Measurements from ENCODE around the gene LIN54.
"Not testable (repeated sequence)": the region's sequence is repeated elsewhere in the genome, so short reads cannot be mapped to it uniquely, and the experiment has no call there.

Gene LIN54

DNA sequence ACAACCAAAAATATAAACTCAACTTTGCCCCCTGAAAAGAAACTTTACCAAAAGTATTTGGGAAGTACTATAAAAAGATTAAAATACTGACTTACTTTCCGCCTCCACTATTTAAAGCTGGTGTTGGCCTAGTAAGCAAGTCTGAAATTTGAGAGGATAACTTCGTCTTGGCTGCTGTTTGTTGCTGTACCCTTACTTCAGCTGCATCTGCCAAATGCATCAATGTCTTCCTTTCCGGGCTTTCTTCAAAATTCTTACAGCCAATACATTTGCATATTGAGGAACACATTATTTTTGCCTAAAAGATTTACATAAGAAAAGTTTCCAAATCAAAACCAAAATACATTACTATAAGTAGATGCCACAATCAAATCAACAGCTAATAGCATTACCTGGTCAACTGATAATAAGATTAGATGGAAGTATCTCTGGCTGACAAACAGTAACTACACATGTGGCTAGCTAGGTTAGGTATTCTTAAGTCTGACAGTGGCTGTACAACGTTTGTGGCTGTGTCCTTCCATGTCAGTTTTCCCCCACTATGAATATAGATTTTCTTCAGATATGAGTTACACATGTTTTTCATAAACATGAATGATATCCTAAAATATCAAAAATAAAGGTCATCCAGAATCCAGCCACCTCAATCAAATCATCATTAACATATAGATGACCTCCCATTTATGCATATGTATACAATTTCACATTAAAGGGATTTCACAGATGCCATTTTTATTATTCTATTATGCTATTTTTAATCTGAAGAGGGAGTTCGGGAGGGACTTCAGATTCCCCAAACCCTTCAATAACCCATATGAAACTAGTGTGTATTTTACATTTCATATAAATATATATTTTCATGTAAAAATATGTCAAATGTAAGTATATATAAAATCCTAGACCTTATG lies 79.5 kb downstream of the LIN54 start:
- DNase-seq = peak; percentile 1

- DNase-seq = no peak
These were observed 88.8 kb downstream of the LIN54 start for GRCh38 chr4:82921795-82922194.

DNA sequence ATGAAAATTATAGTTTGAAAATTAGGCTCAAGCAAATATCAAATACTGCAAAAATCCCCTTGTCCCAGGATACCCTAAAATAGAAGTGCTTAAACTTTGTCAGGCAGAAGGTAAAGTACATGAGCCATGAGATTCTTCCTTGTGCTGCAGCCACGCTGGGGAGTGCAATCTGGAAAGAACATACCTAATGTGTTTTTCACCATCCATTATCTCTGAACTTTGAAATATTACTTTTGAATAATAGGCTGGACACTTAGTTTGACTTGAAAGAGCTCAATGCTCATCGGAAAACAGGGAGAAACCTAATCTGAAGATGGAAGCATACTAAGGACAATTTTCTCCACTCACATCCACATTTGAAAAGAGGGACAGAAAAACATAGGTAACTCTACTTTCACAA lies 91.2 kb downstream of the LIN54 start:
- DNase-seq = no peak

DNA sequence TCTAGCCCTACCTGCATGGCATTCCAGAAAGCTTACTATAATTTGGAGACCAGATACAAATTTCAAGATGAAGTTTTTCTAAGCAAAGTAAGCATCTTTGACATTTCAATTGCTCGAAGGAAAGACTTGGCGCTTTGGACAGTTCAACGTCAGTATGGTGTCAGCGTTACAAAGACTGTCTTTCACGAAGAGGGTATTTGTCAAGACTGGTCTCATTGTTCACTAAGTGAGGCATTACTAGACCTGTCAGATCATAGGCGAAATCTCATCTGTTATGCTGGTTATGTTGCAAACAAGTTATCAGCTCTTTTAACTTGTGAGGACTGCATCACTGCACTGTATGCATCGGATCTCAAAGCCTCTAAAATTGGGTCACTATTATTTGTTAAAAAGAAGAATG lies 92.5 kb downstream of the LIN54 start:
- DNase-seq = no peak

GRCh38 chr4:82913968-82914367 lies 96.7 kb downstream of the LIN54 start:
- not testable (repeated sequence) for DNase-seq

DNA sequence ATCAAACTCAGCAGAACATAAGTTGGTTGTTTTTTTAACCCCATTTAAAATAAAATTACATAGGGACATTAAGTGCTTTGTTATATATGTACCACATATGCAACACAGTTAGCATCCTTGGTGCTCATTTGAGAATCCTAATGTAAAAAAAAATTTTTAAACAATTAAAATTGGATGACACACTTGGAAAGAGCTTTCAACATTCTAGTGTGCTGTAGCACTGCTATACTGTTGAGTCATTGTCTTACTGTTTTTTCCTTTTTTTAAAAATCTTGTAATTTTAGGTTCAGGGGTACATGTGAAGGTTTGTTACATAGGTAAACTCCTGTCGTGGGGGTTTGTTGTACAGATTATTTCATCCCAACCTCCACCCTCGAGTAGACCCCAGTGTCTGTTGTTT lies 97.3 kb downstream of the LIN54 start:
- DNase-seq = no peak

GRCh38 chr4:82909326-82909725 lies 101.3 kb downstream of the LIN54 start:
- DNase-seq = no peak

DNA sequence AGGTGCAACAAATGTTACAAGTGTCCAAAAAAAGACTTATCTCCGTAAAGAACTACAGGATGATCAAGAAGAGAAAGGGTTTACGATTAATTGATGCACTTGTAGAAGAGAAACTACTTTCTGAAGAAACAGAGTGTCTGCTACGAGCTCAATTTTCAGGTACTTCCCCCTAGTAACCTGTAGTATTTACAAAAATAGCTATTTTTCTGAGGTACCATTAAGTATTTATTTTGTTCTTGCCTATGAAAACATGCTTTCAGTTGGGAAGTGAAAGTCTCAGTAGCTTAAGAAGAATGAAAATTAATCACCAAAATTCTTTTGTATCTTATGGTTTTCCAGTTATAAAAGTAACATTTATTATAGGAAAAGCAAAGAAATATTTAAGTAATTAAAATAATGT lies 104.2 kb downstream of the LIN54 start:
- DNase-seq = no peak

- DNase-seq = peak; percentile 73
These were observed 105.4 kb downstream of the LIN54 start for GRCh38 chr4:82905205-82905604.

- DNase-seq = peak; percentile 41
These were observed 106.9 kb downstream of the LIN54 start for GRCh38 chr4:82903737-82904136.

- no peak for DNase-seq
These were observed 109.4 kb downstream of the LIN54 start for GRCh38 chr4:82901183-82901718.

GRCh38 chr4:82900411-82901182 lies 110.0 kb downstream of the LIN54 start, which contains the start of gene THAP9:
THAP9 (plus strand) TSS chr4:82900735; CDS start chr4:82900803, 68 bp downstream.
- peak; percentile 100 for DNase-seq

GRCh38 chr4:82900066-82900410 lies 110.6 kb downstream of the LIN54 start:
- no peak for DNase-seq

DNA sequence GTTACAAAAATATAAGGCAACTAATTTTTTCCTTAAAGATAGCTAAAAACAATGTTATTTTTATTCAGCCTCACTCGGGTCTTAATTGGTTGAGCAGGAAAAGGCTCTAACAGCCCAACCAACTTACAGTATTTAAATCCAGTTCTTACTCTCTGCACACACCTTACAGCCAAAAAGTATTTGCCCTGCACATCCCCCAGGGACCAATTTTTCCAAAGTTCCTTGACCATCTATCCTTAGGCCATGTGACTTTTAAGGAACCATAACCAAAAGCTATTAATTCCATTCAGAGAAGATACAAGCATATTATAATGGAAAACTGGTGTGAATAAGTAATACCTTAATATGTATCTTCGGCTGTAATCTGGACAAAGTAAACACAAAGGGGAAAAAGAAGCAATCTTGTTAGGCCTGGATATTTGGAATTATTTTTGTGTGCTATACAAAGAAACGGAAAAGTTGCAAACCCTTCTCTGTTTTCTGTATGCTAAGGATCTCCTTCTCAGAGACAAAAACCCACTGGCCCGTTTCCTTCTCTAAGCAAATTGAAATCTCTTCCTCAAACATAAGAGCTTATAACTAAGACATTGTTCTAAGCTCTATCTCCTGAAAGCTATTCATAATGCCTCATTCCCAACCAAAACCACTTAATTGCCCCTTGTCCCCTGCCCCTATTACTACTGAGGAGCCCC lies 111.1 kb downstream of the LIN54 start:
- DNase-seq = peak; percentile 31

- DNase-seq = peak; percentile 59
These were observed 112.0 kb downstream of the LIN54 start for GRCh38 chr4:82898322-82899243.

DNA sequence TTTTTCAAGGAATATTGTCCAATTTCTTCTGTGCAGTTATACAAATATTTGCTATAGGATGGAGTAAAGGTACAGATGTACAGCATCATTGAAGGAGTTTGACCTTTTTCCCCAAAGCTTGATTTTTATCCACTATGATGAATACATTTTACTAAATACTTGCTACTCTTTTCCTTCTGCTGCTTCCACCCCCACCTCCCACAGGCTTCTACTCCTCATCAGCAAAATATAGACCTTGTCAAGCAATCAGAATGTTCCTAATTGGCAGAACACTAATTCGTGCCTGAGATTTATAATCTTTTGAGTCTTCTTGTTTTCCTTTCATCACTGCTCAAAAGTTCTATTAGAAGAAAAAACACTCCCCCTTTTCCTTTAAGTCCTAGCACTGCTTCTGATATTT lies 113.9 kb downstream of the LIN54 start:
- no peak for DNase-seq

DNA sequence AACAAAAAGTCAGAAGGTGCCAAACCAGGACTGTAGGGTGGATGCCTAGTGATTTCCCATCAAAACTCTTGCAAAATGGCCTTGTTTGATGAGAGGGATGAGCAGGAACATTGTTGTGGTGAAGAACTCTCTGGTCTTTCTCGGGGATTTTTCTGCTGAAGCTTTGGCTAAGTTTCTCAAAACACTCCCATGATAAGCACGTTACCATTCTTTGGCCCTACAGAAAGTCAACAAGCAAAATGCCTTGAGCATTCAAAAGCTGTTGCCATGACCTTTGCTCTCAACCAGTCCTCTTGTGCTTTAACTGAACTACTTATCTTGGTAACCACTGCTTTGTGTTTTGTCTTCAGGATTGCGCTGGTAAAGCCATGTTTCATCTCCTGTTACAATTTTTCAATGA lies 116.7 kb downstream of the LIN54 start:
- DNase-seq = no peak

DNA sequence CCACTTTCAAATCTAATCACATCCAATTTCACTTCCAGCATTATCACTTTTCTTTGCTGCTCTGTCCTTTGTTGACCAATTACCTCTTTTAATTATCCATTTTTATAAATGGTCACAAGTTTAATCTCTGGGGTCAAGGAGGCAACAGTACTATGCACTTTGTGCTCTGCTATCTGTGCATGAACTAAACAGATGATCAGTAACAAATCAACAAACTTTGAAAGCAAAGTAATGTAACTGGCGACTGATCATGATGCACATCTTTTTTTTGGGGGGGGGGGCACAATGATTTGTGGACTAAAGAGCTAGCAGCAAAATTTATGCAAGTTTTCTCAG lies 118.2 kb downstream of the LIN54 start:
- DNase-seq = no peak

GRCh38 chr4:82891707-82892466 lies 118.7 kb downstream of the LIN54 start:
- DNase-seq = no peak

DNA sequence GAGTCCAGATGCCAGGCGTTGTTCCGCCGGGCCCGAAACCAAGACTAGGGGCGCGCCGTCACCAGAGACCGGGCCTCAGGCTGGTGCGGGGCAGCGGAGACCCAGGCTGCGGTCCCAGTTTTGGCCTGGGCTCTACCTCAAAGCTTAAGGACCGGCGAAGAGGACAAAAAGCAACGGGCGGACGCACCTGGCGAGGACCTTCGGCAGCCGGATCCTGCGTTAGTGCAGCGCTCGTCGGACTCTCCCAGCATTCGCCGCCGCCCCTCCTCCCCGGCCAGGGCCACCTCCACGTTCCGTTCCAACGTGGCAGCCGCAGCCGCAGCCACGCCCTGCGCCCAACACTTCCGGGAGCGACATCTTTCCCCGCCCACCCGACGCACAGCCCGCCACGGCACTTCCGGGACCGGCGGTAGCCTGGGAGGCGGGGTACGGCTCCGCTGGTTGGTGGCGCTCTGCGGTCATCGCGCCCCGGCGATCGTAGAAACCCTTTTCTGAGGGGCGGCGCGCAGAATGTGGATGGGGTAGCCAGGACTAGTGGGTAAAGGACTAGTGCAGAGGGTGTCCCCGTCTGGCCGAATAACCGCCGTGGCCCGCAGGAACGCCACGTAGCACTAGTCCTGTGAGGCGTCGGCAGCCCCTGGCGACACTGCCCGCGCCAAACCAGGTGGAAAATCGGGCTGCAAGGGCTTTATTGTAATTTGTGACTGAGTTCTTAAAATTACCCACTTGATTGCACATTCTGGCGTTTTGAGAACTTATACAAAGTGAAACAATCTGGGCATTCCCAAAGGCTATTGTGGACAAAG lies 119.5 kb downstream of the LIN54 start, which contains the start of gene SEC31A:
TSS of gene SEC31A (minus strand) at position 253 of the 806 bp plus-strand sequence. CDS start 9,217 bp downstream, outside the sequence.
- DNase-seq = peak; percentile 98
